Mesothelial cell of epicardium (in vitro differentiated cells): ENCODE data around the gene OR11H6. TPM values are rescaled to one million over a fixed set of nuclear protein-coding genes. Genes with fewer than 3 reads are reported as not detected.

Experiments used
- DNase-seq, 2 experiments: peaks; one replicate each; pipeline ENCODE4 v3.0.0; 2021; ENCODE audit warnings: low spot score in 2 of 2; ENCODE audit not compliant: unreplicated experiment in 2 of 2
- H3K27ac Mint-ChIP-seq: 2 replicates; pipeline ENCODE4 v1.8.0; 2021; ENCODE audit warnings: mixed read lengths
- H3K27me3 Mint-ChIP-seq: 2 replicates; pipeline ENCODE4 v1.8.0; 2021; ENCODE audit warnings: low read depth, mixed read lengths
- H3K36me3 Mint-ChIP-seq: 2 replicates; pipeline ENCODE4 v1.8.0; 2021; ENCODE audit warnings: mixed read lengths
- H3K4me1 Mint-ChIP-seq: 2 replicates; pipeline ENCODE4 v1.8.0; 2021; ENCODE audit warnings: mixed read lengths
- H3K4me3 Mint-ChIP-seq: 2 replicates; pipeline ENCODE4 v1.8.0; 2021; ENCODE audit warnings: mild to moderate bottlenecking, moderate library complexity, mixed read lengths
- H3K9me3 Mint-ChIP-seq: 2 replicates; pipeline ENCODE4 v1.8.0; 2021; ENCODE audit warnings: mixed read lengths
- total RNA-seq: library from RNA; stranded (reverse); gene quantifications from 3 replicates; pipeline ENCODE4 v1.2.1, GENCODE V29; 2021
- TF ChIP-seq, protein P1 (sequence below): fragments of 200-600 bp; sonication (generic); IDR thresholded peaks from one replicate; pipeline ENCODE4 v1.5.0; 2021; ENCODE audit warnings: antibody characterized with exemption; ENCODE audit not compliant: unreplicated experiment

OR11H6 gene
- total RNA-seq, 1 donor from 2014 or later, result not detected

DNA sequence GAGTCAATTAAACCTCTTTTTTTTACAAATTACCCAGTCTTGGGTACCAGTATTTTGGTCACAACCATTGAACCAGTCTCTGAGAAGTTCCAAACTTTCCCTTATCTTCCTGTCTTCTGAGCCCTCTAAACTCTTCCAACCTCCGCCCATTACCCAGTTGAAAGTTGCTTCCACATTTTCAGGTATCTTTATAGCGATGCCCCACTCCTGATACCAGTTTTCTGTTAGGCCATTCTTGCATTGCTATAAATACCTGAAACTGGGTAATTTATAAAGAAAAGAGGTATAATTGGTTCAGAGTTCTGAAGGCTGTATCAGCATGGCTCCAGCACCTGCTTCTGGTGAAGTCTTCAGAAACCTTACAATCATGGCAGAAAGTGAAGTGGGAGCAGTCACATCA lies 50.6 kb downstream of the OR11H6 start:
- no peak overlapping the region for H3K4me3 Mint-ChIP-seq
- H3K27ac Mint-ChIP-seq, result no peak overlapping the region
- TF ChIP-seq, protein P1, sequence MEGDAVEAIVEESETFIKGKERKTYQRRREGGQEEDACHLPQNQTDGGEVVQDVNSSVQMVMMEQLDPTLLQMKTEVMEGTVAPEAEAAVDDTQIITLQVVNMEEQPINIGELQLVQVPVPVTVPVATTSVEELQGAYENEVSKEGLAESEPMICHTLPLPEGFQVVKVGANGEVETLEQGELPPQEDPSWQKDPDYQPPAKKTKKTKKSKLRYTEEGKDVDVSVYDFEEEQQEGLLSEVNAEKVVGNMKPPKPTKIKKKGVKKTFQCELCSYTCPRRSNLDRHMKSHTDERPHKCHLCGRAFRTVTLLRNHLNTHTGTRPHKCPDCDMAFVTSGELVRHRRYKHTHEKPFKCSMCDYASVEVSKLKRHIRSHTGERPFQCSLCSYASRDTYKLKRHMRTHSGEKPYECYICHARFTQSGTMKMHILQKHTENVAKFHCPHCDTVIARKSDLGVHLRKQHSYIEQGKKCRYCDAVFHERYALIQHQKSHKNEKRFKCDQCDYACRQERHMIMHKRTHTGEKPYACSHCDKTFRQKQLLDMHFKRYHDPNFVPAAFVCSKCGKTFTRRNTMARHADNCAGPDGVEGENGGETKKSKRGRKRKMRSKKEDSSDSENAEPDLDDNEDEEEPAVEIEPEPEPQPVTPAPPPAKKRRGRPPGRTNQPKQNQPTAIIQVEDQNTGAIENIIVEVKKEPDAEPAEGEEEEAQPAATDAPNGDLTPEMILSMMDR, result no peak
- no peaks in the 10 kb centered on the region for H3K27me3 Mint-ChIP-seq
- H3K36me3 Mint-ChIP-seq, result peaks cover 46% of the 10 kb centered on the region
- no peaks in the 10 kb centered on the region for H3K4me1 Mint-ChIP-seq
- peaks cover 72% of the 10 kb centered on the region for H3K9me3 Mint-ChIP-seq
- DNase-seq, result no peak

Other genes starting within 250 kb of the OR11H6 start
- not detected in 3 replicates for gene OR4K15, start 248.1 kb upstream of the OR11H6 start, total RNA-seq
- gene OR4Q2, start 221.5 kb upstream of the OR11H6 start, total RNA-seq, result not detected in 3 replicates
- not detected in 3 replicates for gene OR4K14, start 204.4 kb upstream of the OR11H6 start, total RNA-seq
- not detected in 3 replicates for gene OR4K13, start 187.7 kb upstream of the OR11H6 start, total RNA-seq
- not detected in 3 replicates for gene OR4L1, start 163.7 kb upstream of the OR11H6 start, total RNA-seq
- gene OR4K17, start 113.0 kb upstream of the OR11H6 start, total RNA-seq, result not detected in 3 replicates
- not detected in 3 replicates for gene OR4N5, start 84.9 kb upstream of the OR11H6 start, total RNA-seq
- gene OR11G2, start 32.8 kb upstream of the OR11H6 start, total RNA-seq, result not detected in 3 replicates
- gene OR11H7, start 5.3 kb downstream of the OR11H6 start, total RNA-seq, result not detected in 3 replicates
- gene OR11H4, start 15.6 kb downstream of the OR11H6 start, total RNA-seq, result not detected in 3 replicates
- gene TTC5, start 82.2 kb downstream of the OR11H6 start, total RNA-seq, result 29.4 to 30.8 TPM (median 30.0 TPM) in 3 replicates
- gene CCNB1IP1, start 109.6 kb downstream of the OR11H6 start, total RNA-seq, result 104 to 112 TPM (median 109 TPM) in 3 replicates
- gene PARP2, start 119.9 kb downstream of the OR11H6 start, total RNA-seq, result 35.1 to 40.9 TPM (median 38.6 TPM) in 3 replicates
- 12.8 to 18.3 TPM (median 16.8 TPM) in 3 replicates for gene TEP1, start 189.8 kb downstream of the OR11H6 start, total RNA-seq
- 0.11 to 0.16 TPM (median 0.13 TPM) in 3 replicates for gene KLHL33, start 212.5 kb downstream of the OR11H6 start, total RNA-seq
- gene OSGEP, start 231.1 kb downstream of the OR11H6 start, total RNA-seq, result 67.0 to 72.9 TPM (median 69.7 TPM) in 3 replicates
- 283 to 304 TPM (median 299 TPM) in 3 replicates for gene APEX1, start 231.5 kb downstream of the OR11H6 start, total RNA-seq
- 32.3 to 37.5 TPM (median 33.7 TPM) in 3 replicates for gene PIP4P1, start 237.7 kb downstream of the OR11H6 start, total RNA-seq
- 10.3 to 11.3 TPM (median 10.4 TPM) in 3 replicates for gene PNP, start 245.7 kb downstream of the OR11H6 start, total RNA-seq